Lower lobe of right lung (tissue), 2 donors: Measurements from ENCODE around the gene ETS2. TPM values are rescaled to one million over a fixed set of nuclear protein-coding genes. Genes with fewer than 3 reads are reported as not detected.

Source experiments
- ATAC-seq, 2 donors: fragments of 200-7000 bp; cut with Tn5 transposase; one replicate each; pipeline ENCODE4 v1.9.1; 2020 to 2022; ENCODE audit warnings: mild to moderate bottlenecking in 2 of 2, moderate library complexity in 2 of 2
- DNase-seq: peaks from one replicate; pipeline ENCODE4 v3.0.0-alpha.2; 2020
- H3K27ac ChIP-seq: fragments of 200-600 bp; one replicate; pipeline ENCODE4 v1.8.0; 2022
- H3K27me3 ChIP-seq: fragments of 200-600 bp; one replicate; pipeline ENCODE4 v1.8.0; 2022; ENCODE audit warnings: low read depth
- H3K36me3 ChIP-seq: fragments of 200-600 bp; one replicate; pipeline ENCODE4 v1.8.0; 2022; ENCODE audit warnings: mild to moderate bottlenecking
- H3K4me1 ChIP-seq: fragments of 200-600 bp; one replicate; pipeline ENCODE4 v1.8.0; 2022
- H3K4me3 ChIP-seq: fragments of 200-600 bp; one replicate; pipeline ENCODE4 v1.8.0; 2022; ENCODE audit warnings: mild to moderate bottlenecking
- H3K9me3 ChIP-seq: fragments of 200-600 bp; one replicate; pipeline ENCODE4 v1.8.0; 2022
- intact Hi-C: fragments of 100-400 bp; cut with DNase I; formaldehyde crosslinking; loops from one replicate; pipeline ENCODE4 v1.11.0; 2022
- total RNA-seq: library from RNA; stranded (reverse); fragmentation: NEBNext Ultra II Directional; extraction: Animal tissue kit (Norgen Biotek cat#: 25700); gene quantifications from one replicate; pipeline ENCODE4 v1.2.1, GENCODE V29; 2021
- TF ChIP-seq, protein P1 (sequence below): fragments of 200-600 bp; IDR thresholded peaks from one replicate; pipeline ENCODE4 v1.8.0; 2022; ENCODE audit warnings: antibody characterized with exemption, mild to moderate bottlenecking
- donor health status: DM: no; HTN: yes; CAD: no; lungs with severe emphysema.

ETS2 gene
- total RNA-seq, 1 donor from 2014 or later, result 160 TPM

DNA sequence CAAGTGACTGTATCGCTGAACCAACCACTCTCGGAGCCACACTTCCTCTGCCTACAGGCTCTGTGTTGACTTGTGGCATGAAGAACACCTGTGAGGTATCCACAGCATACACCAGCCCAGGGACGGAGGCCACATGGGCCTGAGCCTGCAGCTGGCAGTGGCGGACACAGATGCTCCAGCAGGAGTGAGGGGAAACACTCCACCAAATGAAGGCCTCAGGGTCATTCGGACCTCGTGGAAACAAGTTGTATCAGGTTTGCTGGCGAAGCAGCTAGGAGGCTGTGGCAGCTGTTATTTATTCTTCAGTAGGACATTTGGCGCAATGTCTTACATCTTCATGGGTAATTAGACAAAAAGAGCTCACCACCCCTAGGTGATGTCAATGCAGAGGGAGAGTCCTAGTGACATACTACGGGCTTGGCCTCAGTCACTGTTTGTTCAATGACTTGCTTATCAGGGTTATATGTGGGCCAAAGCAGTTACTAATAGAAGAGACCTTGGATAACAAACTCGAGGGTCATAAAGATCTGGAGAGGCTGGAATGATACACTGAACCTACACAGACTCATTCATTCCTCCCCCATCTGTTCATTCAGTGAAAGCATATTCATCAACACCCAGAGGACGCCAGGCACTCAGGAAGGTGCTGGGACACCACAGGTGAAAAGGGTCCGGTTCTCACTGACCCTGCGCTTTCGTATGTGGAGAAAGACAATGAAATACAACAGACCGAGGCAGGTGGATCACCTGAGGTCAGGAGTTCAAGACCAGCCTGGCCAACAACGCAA, 11.6 kb upstream of the ETS2 start:
- Histone ChIP-seq H3K36me3 (no peaks in the 10 kb centered on the region), H3K27ac (no peak overlapping the region), H3K9me3 (no peaks in the 10 kb centered on the region), H3K27me3 (no peaks in the 10 kb centered on the region), H3K4me3 (no peak overlapping the region), H3K4me1 (no peaks in the 10 kb centered on the region)
- TF ChIP-seq, protein P1, sequence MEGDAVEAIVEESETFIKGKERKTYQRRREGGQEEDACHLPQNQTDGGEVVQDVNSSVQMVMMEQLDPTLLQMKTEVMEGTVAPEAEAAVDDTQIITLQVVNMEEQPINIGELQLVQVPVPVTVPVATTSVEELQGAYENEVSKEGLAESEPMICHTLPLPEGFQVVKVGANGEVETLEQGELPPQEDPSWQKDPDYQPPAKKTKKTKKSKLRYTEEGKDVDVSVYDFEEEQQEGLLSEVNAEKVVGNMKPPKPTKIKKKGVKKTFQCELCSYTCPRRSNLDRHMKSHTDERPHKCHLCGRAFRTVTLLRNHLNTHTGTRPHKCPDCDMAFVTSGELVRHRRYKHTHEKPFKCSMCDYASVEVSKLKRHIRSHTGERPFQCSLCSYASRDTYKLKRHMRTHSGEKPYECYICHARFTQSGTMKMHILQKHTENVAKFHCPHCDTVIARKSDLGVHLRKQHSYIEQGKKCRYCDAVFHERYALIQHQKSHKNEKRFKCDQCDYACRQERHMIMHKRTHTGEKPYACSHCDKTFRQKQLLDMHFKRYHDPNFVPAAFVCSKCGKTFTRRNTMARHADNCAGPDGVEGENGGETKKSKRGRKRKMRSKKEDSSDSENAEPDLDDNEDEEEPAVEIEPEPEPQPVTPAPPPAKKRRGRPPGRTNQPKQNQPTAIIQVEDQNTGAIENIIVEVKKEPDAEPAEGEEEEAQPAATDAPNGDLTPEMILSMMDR, result no peak
- ATAC-seq (peak in 1 of 2 donors; percentile 6), DNase-seq (no peak)
- intact Hi-C loops, result no loop called here

DNA sequence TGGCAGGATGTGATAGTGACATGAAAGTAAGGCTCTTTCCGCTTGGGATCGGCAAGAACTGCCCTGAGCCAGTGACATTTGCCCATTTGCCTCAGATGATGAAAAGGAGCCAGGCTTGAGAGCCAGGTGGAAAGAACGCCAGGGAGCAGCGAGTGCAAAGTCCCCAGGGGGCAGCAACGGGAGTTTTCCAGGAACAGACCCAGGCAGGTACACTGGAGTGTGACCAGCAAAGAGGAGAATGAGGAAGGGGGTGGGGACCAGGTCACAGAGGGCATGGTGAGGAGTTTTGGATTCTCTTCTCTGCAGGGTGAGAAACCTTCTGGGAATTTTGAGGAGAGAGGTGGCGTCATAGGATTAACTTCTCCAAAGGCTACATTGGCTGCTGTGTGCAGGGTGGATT, 10.8 kb upstream of the ETS2 start:
- no peak overlapping the region for H3K4me3 ChIP-seq
- H3K4me1 ChIP-seq, result no peaks in the 10 kb centered on the region
- no peaks in the 10 kb centered on the region for H3K36me3 ChIP-seq
- H3K27me3 ChIP-seq, result no peaks in the 10 kb centered on the region
- TF ChIP-seq, protein P1, result no peak
- no peak overlapping the region for H3K27ac ChIP-seq
- no peaks in the 10 kb centered on the region for H3K9me3 ChIP-seq
- DNase-seq (no peak), ATAC-seq (no peak)
- intact Hi-C loops, result no loop called here

DNA sequence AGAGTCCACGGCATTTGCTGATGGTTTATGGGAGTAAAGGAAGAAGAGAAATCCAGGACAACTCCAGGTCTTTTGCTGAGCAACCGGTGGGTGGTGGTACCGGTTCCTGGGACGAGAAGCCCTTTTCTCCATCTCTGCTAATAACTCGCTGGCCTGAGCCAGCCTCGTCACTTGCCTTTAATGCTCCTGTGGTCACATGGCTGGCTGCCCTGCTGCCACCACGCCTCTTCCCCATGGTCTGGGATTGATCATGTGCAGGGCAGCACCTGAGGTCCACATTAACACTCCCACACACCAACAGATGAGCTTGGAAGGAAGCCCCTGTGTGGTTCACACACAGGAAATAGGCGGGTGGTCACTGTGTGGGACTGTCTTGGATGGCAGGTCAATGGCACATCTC, 10.3 kb upstream of the ETS2 start:
- Histone ChIP-seq H3K36me3 (no peaks in the 10 kb centered on the region), H3K9me3 (no peaks in the 10 kb centered on the region), H3K4me3 (no peak overlapping the region), H3K4me1 (no peaks in the 10 kb centered on the region), H3K27me3 (no peaks in the 10 kb centered on the region), H3K27ac (no peak overlapping the region)
- intact Hi-C loops, result no loop called here
- no peak for DNase-seq
- ATAC-seq, result no peak
- TF ChIP-seq, protein P1, result no peak

DNA sequence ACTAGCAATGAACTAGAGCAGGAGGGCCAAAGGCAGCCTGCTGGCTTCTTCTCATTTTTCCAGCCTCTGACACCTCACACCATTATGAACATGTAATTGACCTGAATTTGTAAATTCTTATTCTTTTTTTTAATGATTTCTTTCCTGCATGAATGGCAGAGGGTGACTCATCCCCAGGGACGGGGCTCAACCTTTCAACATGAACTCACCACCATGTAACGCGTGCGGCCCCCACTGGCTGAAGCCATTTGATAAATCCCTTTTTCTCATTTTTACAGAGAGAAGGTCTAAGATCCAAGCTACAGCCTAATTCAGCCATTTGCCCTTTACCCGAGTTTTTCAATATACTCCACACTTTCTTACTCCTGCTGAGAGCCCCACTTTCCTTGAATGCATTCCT, 9.3 kb upstream of the ETS2 start:
- TF ChIP-seq, protein P1, result no peak
- Histone ChIP-seq H3K27me3 (no peaks in the 10 kb centered on the region), H3K9me3 (no peaks in the 10 kb centered on the region), H3K4me3 (no peak overlapping the region), H3K27ac (no peak overlapping the region), H3K4me1 (no peaks in the 10 kb centered on the region), H3K36me3 (no peaks in the 10 kb centered on the region)
- ATAC-seq (no peak), DNase-seq (no peak)
- intact Hi-C loops, result no loop called here

DNA sequence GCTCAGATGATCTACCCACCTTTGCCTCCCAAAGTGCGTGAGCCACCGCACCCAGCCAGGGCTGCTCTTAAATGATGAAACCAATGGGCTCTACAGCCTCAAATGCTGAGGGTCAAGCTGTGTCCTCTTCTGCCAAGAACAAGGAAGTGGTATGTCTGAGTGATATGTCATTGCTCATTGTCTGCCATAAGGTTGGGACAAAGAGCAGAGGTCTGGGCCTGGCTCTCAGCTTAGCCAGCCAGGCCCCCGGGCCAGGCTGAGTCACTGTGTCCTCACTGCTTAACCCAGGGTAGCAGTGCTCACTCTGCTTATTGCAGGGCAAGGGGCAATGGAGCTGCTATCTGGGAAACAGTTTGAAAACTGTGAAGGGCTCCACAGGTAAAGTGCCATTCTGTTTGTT, 8.3 kb upstream of the ETS2 start:
- Histone ChIP-seq H3K27me3 (no peaks in the 10 kb centered on the region), H3K4me1 (no peaks in the 10 kb centered on the region), H3K4me3 (no peak overlapping the region), H3K9me3 (no peaks in the 10 kb centered on the region), H3K36me3 (no peaks in the 10 kb centered on the region), H3K27ac (no peak overlapping the region)
- intact Hi-C loops, result no loop called here
- DNase-seq, result no peak
- TF ChIP-seq, protein P1, result no peak
- peak; percentile 77 to 85 for ATAC-seq
